Choroid plexus epithelial cell (primary cell): ENCODE data around the gene DST.

Experiments
- DNase-seq: peaks from one replicate; pipeline ENCODE4 v3.0.0-alpha.2; 2010; ENCODE audit warnings: low read depth
- H3K4me3 ChIP-seq: 2 replicates; pipeline ENCODE4 v1.5.1; 2011; ENCODE audit warnings: low read depth, mild to moderate bottlenecking, control low read depth, low read length, moderate library complexity
- TF ChIP-seq, protein P1 (sequence below): conservative IDR thresholded peaks from 2 replicates; pipeline ENCODE4 v1.5.1; 2011; ENCODE audit warnings: low read depth, mild to moderate bottlenecking, control low read depth, inconsistent platforms, low read length, moderate library complexity

DST gene

DNA sequence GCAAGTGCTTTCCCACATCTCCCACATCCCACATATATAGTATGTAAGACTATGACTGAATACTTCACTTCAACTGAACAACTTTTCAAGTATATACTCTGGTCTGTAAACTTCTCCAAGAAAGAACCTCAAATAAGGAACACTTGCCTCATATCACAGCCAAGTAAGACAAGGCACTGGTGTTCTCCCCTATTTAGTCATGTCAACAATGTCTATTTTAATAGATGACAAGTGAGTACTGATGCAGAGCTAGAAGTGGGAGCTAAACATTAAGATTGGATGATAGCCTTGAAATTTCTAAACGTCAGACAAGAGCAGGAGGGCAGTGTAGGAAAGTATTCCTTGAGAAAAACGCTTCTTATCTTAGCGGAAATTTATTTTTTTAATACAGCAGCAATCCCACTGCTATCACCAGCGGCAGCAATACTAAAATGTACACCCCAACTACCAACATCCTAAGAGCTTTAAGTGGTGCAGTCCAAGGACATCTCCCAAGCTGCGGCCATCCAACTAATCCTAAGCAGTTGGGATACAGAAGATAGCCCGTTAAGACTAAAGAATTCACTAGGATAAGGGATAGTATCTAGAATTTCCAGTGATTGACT is 29.3 kb downstream of the DST start:
- DNase-seq, result no peak
- H3K4me3 ChIP-seq, result no peak overlapping the region
- TF ChIP-seq, protein P1, sequence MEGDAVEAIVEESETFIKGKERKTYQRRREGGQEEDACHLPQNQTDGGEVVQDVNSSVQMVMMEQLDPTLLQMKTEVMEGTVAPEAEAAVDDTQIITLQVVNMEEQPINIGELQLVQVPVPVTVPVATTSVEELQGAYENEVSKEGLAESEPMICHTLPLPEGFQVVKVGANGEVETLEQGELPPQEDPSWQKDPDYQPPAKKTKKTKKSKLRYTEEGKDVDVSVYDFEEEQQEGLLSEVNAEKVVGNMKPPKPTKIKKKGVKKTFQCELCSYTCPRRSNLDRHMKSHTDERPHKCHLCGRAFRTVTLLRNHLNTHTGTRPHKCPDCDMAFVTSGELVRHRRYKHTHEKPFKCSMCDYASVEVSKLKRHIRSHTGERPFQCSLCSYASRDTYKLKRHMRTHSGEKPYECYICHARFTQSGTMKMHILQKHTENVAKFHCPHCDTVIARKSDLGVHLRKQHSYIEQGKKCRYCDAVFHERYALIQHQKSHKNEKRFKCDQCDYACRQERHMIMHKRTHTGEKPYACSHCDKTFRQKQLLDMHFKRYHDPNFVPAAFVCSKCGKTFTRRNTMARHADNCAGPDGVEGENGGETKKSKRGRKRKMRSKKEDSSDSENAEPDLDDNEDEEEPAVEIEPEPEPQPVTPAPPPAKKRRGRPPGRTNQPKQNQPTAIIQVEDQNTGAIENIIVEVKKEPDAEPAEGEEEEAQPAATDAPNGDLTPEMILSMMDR, result no peak

DNA sequence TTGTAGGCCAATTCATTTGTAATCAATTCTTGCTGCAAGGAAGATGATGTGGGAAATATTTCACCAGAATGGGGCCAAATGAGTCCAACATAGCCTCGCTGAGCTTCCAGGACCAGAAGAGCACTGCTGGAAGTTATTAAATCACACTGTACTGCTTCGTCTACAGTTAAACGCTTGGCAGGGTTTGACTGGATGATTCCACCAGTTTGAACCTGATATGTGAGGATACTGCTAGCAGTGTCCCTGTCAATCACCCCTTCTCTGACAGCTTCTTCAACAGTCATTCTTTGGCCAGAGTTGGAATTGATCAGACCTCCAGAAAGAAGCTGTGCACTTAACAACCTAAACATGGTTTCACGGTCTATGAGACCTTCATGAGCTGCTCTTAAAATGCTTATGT is 34.4 kb downstream of the DST start:
- TF ChIP-seq, protein P1, result no peak
- no peak for DNase-seq
- H3K4me3 ChIP-seq, result no peak overlapping the region

DNA sequence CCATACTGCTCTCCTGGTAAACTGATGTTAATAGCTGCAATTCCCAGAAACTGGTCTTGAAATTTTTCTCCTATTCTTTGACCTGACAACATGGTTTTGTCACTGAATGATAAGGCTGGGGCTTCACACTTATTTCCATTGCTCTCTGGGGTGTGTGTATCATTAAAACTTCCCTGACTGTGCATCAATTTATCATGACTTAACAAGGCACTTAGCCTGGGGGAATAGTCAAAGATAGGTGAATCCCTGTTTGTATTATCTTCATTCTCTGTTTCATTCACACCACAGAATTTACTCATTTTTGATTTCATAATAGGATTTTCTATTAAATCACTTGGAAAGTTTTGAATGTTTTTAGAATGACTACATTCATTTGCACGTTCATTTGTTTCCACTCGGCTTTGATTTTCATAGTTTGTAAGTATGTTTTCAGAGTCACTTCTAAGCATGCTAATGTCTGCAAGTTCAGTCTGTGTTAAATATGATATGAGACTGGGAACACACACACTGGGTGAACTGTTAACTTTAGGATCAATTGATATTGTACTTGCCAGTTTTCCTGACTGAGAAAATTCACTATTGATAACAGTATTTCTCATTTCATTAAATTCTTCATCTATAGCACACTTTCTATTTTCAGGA is 35.5 kb downstream of the DST start:
- TF ChIP-seq, protein P1, result no peak
- DNase-seq, result no peak
- no peak overlapping the region for H3K4me3 ChIP-seq

DNA sequence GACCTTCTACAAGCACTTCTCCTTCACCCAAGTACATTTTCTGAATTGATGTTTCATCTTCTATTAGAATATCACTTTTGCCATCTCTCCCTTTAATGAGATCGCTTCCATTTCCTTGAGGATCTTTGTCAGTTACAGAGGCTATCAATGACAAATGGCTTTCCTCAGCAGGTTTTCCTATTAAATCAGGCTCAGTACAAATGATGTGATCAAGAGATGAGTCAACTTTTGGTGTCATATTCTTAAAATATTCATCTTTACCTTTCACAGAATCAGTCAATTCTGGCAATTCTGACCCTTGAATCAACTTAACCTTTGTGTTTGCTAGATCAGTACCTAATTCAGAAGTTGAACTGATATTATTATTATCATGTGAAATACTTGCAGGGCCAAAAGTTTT is 37.3 kb downstream of the DST start:
- no peak overlapping the region for H3K4me3 ChIP-seq
- TF ChIP-seq, protein P1, result no peak
- no peak for DNase-seq

DNA sequence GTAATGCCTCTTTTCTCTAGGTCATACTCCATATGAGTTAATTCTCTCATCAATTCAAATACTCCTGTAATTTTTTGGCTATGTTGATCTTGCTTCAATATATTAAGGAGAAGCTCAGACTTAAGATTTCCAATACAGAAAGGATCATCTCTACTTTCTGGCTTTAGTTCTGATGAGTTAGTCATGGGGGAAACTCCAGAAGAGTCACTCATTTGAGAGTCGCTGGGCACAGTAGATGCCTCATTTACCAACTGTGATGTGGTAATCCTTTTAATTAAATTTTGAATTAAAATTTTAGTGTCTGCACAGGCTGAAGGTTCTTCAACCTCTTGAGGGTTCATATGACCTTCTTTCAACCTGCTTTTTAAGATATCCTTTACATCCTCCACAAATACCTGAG is 38.5 kb downstream of the DST start:
- no peak for DNase-seq
- no peak overlapping the region for H3K4me3 ChIP-seq
- TF ChIP-seq, protein P1, result no peak

DNA sequence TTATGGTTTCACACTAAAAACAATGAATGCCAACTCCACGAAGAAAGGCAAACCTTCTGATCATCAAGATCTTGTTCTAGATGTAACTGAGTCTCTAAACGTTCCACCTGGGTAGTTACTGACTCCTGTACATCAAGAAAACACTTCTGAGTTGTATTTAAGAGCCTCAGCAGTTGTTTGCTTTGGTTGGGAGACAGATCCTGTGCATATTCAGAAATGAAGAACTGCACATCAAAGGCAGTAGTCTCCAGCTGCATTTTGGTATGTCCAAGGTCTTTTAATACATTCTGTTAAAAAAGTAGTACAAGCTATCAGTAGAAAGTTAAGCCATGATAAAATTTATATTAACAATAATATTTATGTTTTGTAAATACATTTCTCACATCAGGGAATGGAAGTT is 41.3 kb downstream of the DST start:
- no peak overlapping the region for H3K4me3 ChIP-seq
- DNase-seq, result no peak
- TF ChIP-seq, protein P1, result no peak
